Natural killer cell (primary cell): ENCODE results near the gene PRR12. TPM values are rescaled to one million over a fixed set of nuclear protein-coding genes. Genes with fewer than 3 reads are reported as not detected.

Source experiments
- ATAC-seq, 3 donors: fragments of 150-1000 bp in 2 of 3; fragments of 200-7000 bp in 1 of 3; cut with Tn5 transposase; 1 replicate in 1 of 3; 2 replicates in 2 of 3; pipeline ENCODE4 v1.10.0; 2021; ENCODE audit warnings: mild to moderate bottlenecking in 2 of 3, moderate library complexity in 2 of 3
- DNase-seq, 2 donors: peaks; one replicate each; pipeline versions ENCODE4 v3.0.0 to v3.0.0-alpha.2; 2013 to 2021; ENCODE audit warnings: mixed read lengths in 1 of 2
- H3K27ac ChIP-seq: one replicate; pipeline ENCODE4 v1.5.1; 2013; ENCODE audit warnings: mild to moderate bottlenecking, low read length
- H3K27me3 ChIP-seq: one replicate; pipeline ENCODE4 v1.6.1; 2013; ENCODE audit warnings: low read length; ENCODE audit not compliant: control insufficient read depth, insufficient read depth
- H3K36me3 ChIP-seq: one replicate; pipeline ENCODE4 v1.6.1; 2013; ENCODE audit warnings: low read length; ENCODE audit not compliant: control insufficient read depth, insufficient read depth
- H3K4me1 ChIP-seq: one replicate; pipeline ENCODE4 v1.6.1; 2013; ENCODE audit warnings: low read length; ENCODE audit not compliant: control insufficient read depth, insufficient read depth
- H3K4me3 ChIP-seq: one replicate; pipeline ENCODE4 v1.5.1; 2013; ENCODE audit warnings: low read length
- H3K9me3 ChIP-seq: one replicate; pipeline ENCODE4 v1.6.1; 2013; ENCODE audit warnings: low read length; ENCODE audit not compliant: control insufficient read depth, insufficient read depth
- H3K27ac Mint-ChIP-seq, 2 donors: one replicate each; pipeline ENCODE4 v1.8.0; 2022; ENCODE audit warnings: mild to moderate bottlenecking in 2 of 2, mixed read lengths in 2 of 2, moderate library complexity in 1 of 2
- H3K27me3 Mint-ChIP-seq, 2 donors: one replicate each; pipeline ENCODE4 v1.8.0; 2022; ENCODE audit warnings: low read depth in 2 of 2, mixed read lengths in 2 of 2
- H3K36me3 Mint-ChIP-seq: one replicate; pipeline ENCODE4 v1.8.0; 2022; ENCODE audit warnings: mixed read lengths
- H3K4me1 Mint-ChIP-seq, 2 donors: one replicate each; pipeline ENCODE4 v1.8.0; 2022; ENCODE audit warnings: mixed read lengths in 2 of 2
- H3K4me3 Mint-ChIP-seq: one replicate; pipeline ENCODE4 v1.8.0; 2022; ENCODE audit warnings: mild to moderate bottlenecking, moderate library complexity, mixed read lengths
- H3K9me3 Mint-ChIP-seq, 2 donors: one replicate each; pipeline ENCODE4 v1.8.0; 2022; ENCODE audit warnings: mixed read lengths in 2 of 2
- WGBS: methylation state at CpG from one replicate; pipeline ENCODE4 v1.1.7; 2013; ENCODE audit warnings: missing lambda C conversion rate; ENCODE audit not compliant: insufficient coverage; 5-methylcytosine and 5-hydroxymethylcytosine counted together
- intact Hi-C: fragments of 100-400 bp; cut with micrococcal nuclease; formaldehyde crosslinking; loops from one replicate; pipeline ENCODE4 v1.14.2; 2022
- total RNA-seq, 4 donors: library from RNA; stranded (reverse); fragments of 120-200 nt in 1 of 4; gene quantifications; one replicate each; pipeline versions ENCODE4 v1.2.3 to v1.2.4, GENCODE V29; 2013 to 2022
- TF ChIP-seq, protein P1 (sequence below): fragments of 200-600 bp; IDR thresholded peaks from one replicate; pipeline ENCODE4 v1.8.0; 2022; ENCODE audit warnings: antibody characterized with exemption

Gene PRR12
- total RNA-seq, 3 donors from 2014 or later (not counting 1 experiment from before 2014, with no cell fraction given): 51.1 to 62.1 (median 56.0) TPM

DNA sequence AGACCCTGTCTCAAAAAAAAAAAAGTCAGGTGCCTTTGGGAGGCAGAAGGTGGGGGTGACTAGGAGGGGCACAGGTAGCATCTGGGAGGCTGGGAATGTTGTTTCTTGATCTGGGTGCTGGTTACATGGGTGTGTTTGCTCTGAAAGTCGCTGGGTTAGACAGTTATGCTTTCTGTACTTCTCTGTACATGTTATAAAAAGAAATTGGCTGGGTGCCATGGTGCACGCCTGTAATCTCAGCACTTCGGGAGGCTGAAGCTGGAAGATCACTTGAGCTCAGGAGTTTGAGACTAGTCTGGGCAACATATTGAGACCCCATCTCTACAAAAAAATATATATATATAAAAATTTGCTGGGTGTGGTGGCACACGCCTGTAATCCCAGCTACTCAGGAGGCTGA is 25.7 kb upstream of the PRR12 start:
- H3K4me1 Mint-ChIP-seq: peaks cover 48 to 69% of the 10 kb centered on the region in 2 donors
- Histone ChIP-seq H3K4me3 (no peak overlapping the region), H3K9me3 (no peaks in the 10 kb centered on the region), H3K4me1 (peaks cover 99% of the 10 kb centered on the region), H3K27me3 (no peaks in the 10 kb centered on the region), H3K27ac (peak overlapping the region; percentile 51), H3K36me3 (peaks cover 2% of the 10 kb centered on the region)
- no peak for ATAC-seq
- no peaks in the 10 kb centered on the region for H3K9me3 Mint-ChIP-seq
- no peaks in the 10 kb centered on the region for H3K27me3 Mint-ChIP-seq
- H3K36me3 Mint-ChIP-seq: no peaks in the 10 kb centered on the region
- H3K27ac Mint-ChIP-seq: peak overlapping the region; percentile 89 to 91
- DNase-seq: peak in 1 of 2 donors; percentile 74
- H3K4me3 Mint-ChIP-seq: peak overlapping the region; percentile 47
- intact Hi-C loops: no loop called here
- TF ChIP-seq, protein P1, sequence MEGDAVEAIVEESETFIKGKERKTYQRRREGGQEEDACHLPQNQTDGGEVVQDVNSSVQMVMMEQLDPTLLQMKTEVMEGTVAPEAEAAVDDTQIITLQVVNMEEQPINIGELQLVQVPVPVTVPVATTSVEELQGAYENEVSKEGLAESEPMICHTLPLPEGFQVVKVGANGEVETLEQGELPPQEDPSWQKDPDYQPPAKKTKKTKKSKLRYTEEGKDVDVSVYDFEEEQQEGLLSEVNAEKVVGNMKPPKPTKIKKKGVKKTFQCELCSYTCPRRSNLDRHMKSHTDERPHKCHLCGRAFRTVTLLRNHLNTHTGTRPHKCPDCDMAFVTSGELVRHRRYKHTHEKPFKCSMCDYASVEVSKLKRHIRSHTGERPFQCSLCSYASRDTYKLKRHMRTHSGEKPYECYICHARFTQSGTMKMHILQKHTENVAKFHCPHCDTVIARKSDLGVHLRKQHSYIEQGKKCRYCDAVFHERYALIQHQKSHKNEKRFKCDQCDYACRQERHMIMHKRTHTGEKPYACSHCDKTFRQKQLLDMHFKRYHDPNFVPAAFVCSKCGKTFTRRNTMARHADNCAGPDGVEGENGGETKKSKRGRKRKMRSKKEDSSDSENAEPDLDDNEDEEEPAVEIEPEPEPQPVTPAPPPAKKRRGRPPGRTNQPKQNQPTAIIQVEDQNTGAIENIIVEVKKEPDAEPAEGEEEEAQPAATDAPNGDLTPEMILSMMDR: no peak
- WGBS: 64% methylated on average over 2 of the region's 4 CpGs

DNA sequence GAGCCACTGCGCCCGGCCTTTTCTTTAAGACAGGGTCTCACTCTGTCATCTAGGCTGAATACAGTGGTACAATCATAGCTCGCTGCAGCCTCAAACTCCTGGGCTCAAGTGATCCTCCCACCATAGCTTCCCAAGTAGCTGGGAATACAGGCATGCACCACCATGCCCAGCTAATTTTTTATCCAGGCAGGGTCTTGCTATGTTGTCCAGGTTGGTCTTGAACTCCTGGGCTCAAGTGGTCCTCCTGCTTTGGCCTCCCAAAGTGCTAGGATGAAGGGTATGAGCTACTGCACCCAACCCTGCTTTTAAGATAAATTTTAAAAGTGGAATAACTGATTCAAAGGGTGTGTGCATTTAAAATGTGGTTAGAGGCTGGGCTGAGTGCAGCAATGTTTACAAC is 24.7 kb upstream of the PRR12 start:
- H3K27me3 ChIP-seq: no peaks in the 10 kb centered on the region
- intact Hi-C loops: no loop called here
- Mint-ChIP-seq H3K36me3 (no peaks in the 10 kb centered on the region), H3K27ac (peak overlapping the region; percentile 89 to 91), H3K27me3 (no peaks in the 10 kb centered on the region), H3K4me1 (peaks cover 41 to 64% of the 10 kb centered on the region in 2 donors), H3K4me3 (peak overlapping the region; percentile 35), H3K9me3 (no peaks in the 10 kb centered on the region)
- H3K4me1 ChIP-seq: peaks cover 94% of the 10 kb centered on the region
- H3K9me3 ChIP-seq: no peaks in the 10 kb centered on the region
- ATAC-seq (no peak), DNase-seq (no peak)
- WGBS: 98% methylated on average over 3 of the region's 3 CpGs
- TF ChIP-seq, protein P1: no peak
- no peak overlapping the region for H3K4me3 ChIP-seq
- H3K36me3 ChIP-seq: peaks cover 2% of the 10 kb centered on the region
- H3K27ac ChIP-seq: peak overlapping the region; percentile 41

DNA sequence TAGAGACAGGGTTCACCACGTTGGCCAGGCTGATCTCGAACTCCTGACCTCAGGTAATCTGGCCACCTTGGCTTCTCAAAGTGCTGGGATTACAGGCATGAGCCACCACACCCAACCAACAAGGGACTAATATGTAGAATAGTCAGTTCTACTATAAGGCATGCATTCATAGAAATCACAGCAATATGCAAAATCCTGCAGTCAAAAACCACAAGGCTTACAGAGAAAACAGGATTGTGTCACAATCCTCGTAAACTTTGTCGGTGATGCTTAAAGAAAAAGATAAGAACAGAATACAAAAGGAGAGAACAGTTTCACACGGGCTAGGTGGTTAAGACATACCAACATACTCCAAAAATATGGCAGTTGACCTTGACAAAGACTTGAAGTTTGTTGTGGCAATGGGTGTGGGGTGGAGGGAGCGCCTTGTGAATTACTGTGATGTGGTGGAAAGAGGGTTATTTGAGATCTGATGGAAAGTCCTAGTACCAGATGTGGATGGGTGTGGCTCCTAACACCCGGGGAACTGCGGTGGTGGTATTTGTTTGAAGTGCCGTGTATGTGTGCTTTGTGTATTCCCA is 23.0 kb upstream of the PRR12 start:
- WGBS: 14% methylated on average over 5 of the region's 9 CpGs
- intact Hi-C loops: loop anchor here (2.0 kb wide), 2 partner anchors 13 to 113 kb away; no protein-coding TSS in a partner anchor
- Histone ChIP-seq H3K36me3 (peaks cover 4% of the 10 kb centered on the region), H3K4me1 (peaks cover 79% of the 10 kb centered on the region), H3K4me3 (no peak overlapping the region), H3K27me3 (no peaks in the 10 kb centered on the region), H3K9me3 (no peaks in the 10 kb centered on the region), H3K27ac (peak overlapping the region; percentile 56)
- peak overlapping the region; percentile 89 to 91 for H3K27ac Mint-ChIP-seq
- no peaks in the 10 kb centered on the region for H3K36me3 Mint-ChIP-seq
- TF ChIP-seq, protein P1: no peak
- ATAC-seq (peak; percentile 59 to 77 (median 73)), DNase-seq (peak; percentile 54 to 94)
- no peaks in the 10 kb centered on the region for H3K9me3 Mint-ChIP-seq
- peaks cover 40 to 56% of the 10 kb centered on the region in 2 donors for H3K4me1 Mint-ChIP-seq
- H3K27me3 Mint-ChIP-seq: no peaks in the 10 kb centered on the region
- peak overlapping the region; percentile 79 for H3K4me3 Mint-ChIP-seq
